ENCODE data around the gene NR2F6. TPM values are rescaled to one million over a fixed set of nuclear protein-coding genes. Genes with fewer than 3 reads are reported as not detected.
A peak's percentile ranks its signal among the peaks of the same experiment; 100 is the strongest.

NR2F6 gene
- total RNA-seq, 1 experiment from 2014 or later, result 64.8 TPM

DNA sequence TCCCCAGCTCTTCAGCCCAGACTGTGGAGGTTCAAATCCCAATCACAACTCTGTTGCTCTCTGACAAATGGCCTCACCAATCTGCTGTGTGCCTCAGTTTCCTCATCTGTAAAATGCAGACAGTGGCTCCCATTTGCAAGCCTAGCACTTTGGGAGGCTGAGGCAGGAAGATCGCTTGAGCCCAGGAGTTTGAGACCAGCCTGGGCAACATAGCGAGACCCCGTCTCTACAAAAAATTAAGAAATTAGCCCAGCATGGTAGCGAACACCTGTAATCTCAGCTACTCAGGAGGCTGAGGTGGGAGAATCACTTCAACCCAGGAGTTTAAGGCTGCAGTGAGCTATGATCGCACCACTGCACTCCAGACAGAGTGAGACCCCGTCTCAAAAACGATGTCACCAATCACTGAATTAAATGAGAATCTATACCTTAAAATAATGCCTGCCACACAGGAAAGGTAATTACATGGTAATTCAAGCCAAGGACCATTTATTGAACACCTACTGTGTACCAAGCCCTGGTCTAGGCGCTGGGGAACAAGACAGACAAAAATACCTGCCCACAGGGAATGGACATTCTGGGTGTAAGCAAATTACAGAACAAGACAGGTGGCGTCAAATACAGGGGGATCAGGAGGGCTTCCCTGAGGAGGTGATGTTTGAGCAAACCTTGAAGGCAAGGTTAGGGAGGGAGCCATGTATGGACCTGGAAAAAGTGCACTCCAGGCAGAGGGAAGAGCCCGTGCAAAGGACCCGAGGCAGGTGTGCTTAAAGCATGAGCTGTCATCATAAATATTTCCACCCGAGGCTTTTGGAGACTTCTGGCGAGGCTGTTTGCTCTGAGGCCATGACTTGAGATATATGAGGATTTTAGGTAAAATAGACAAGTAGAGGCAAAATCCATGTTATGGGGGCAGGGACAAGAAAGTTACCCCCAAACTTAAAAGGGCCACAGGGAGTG lies 7.7 kb downstream of the NR2F6 start:
- Histone ChIP-seq H3K27me3 (replicated peaks) (no peaks in the 10 kb centered on the region), H3K27ac (no peak overlapping the region), H3K4me1 (replicated peaks) (peaks cover 15% of the 10 kb centered on the region), H3K4me3 (no peak overlapping the region), H3K9me3 (replicated peaks) (no peaks in the 10 kb centered on the region), H3K36me3 (peaks cover 49% of the 10 kb centered on the region)
- DNase-seq (ENCODE audit: low read depth in 1 of 2, low spot score in 2 of 2), result no peak

DNA sequence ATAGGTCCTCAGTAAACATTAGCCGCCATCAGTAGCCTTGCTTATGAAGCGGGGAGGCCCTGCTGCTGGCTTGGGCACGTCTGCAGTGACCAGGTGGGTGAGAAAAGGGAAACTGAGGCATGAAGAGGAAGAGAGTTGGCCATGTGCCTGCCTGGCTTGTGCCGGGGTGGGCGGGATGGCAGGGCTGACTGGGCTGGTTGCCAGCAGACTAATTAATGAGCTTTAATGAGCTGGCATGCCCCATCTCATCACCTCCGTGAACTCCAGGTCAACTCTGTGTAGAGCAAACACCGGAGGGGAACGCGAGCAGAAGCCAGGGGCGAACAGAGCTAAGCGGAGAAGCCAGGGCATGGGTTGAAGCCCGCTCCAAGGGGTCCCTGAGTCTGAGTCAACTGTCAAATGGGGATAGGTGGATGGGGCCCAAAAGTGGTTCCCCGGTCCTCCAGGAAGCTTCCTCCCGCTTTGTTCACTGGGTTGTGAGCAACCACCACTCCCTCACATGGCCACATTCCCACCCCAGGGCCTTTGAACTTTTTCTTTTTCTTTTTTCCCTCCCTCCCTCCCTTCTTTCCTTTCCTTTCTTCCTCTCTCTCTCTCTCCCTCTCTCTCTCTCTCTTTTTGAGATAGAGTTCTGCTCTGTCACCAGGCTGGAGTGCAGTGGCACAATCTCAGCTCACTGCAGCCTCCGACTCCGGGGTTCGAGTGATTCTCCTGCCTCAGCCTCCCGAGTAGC lies 8.7 kb downstream of the NR2F6 start:
- Histone ChIP-seq H3K4me1 (replicated peaks) (peaks cover 15% of the 10 kb centered on the region), H3K27me3 (replicated peaks) (no peaks in the 10 kb centered on the region), H3K9me3 (replicated peaks) (no peaks in the 10 kb centered on the region), H3K4me3 (no peak overlapping the region), H3K36me3 (peaks cover 57% of the 10 kb centered on the region), H3K27ac (no peak overlapping the region)
- DNase-seq (ENCODE audit: low read depth in 1 of 2, low spot score in 2 of 2), result no peak

- no peak for DNase-seq (ENCODE audit: low read depth in 1 of 2, low spot score in 2 of 2)
- peaks cover 15% of the 10 kb centered on the region for H3K4me1 ChIP-seq (replicated peaks)
- peak overlapping the region; percentile 54 for H3K4me3 ChIP-seq
- H3K36me3 ChIP-seq, result peaks cover 62% of the 10 kb centered on the region
- 0 out of 2 replicates have a peak overlapping the region, but pooled peaks have one; percentile 37 for H3K27ac ChIP-seq
- H3K27me3 ChIP-seq (replicated peaks), result no peaks in the 10 kb centered on the region
- H3K9me3 ChIP-seq (replicated peaks), result no peaks in the 10 kb centered on the region
Observed at GRCh38 chr19:17235971-17236777, 9.5 kb downstream of the NR2F6 start.

DNA sequence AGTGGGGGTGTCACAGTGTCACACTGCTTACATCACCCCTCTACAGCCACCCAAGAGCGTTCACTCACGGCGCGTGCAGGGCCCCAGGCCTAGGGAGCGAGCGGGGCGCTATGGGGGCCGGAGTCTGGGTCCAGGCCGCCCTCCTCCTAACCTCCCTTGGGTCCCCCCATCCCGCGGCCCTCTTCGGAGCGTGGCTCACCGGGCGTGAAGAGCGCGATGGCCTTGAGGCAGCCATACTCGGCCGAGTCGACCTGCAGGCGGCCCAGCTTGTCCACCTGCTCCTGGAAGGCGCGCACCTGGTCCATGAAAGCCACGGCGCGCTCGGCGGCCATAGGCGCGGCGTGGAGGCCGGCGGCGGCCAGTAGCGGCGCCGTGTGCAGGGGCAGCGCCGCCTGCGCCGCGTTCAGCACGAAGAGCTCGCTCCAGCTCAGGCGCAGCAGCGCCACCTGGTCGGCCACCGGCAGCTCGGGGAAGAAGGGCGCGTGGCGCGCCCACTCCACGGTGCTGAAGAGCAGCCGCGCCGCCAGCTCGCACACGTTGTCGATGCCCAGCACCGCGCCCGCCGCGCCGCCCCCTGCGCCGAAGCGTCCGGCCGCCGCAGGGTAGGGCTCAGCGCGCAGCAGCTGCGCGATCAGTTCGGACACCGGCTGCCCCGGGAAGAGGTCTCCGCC lies 10.3 kb downstream of the NR2F6 start:
- no peaks in the 10 kb centered on the region for H3K27me3 ChIP-seq (replicated peaks)
- 0 out of 2 replicates have a peak overlapping the region, but pooled peaks have one; percentile 8 for H3K27ac ChIP-seq
- peak; percentile 67 to 69 for DNase-seq (ENCODE audit: low read depth in 1 of 2, low spot score in 2 of 2)
- H3K4me1 ChIP-seq (replicated peaks), result peaks cover 15% of the 10 kb centered on the region
- no peaks in the 10 kb centered on the region for H3K9me3 ChIP-seq (replicated peaks)
- H3K36me3 ChIP-seq, result peaks cover 69% of the 10 kb centered on the region
- H3K4me3 ChIP-seq, result peak overlapping the region; percentile 54

DNA sequence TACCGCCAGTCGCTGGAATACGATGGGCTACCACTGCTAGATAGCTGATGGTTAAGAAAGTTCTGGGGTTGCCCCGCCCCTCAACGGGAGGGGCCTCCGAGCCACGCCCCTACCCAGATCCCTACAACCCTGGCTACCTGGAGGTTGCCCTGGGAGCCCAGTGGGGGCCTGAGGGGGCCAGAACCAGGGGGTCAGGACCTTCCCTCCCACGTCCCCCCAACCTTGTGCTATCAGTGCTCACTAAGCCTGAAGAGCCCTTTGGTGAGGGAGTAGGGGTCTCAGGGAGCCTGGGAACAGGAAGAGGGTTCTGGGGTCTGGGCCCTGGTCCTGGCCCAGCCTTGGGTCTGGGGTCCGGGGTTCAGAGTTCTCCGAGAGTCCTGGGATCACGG lies 10.8 kb downstream of the NR2F6 start:
- Histone ChIP-seq H3K36me3 (peaks cover 69% of the 10 kb centered on the region), H3K4me3 (peak overlapping the region; percentile 54), H3K9me3 (replicated peaks) (no peaks in the 10 kb centered on the region), H3K27ac (no peak overlapping the region), H3K4me1 (replicated peaks) (peaks cover 15% of the 10 kb centered on the region), H3K27me3 (replicated peaks) (no peaks in the 10 kb centered on the region)
- no peak for DNase-seq (ENCODE audit: low read depth in 1 of 2, low spot score in 2 of 2)

DNA sequence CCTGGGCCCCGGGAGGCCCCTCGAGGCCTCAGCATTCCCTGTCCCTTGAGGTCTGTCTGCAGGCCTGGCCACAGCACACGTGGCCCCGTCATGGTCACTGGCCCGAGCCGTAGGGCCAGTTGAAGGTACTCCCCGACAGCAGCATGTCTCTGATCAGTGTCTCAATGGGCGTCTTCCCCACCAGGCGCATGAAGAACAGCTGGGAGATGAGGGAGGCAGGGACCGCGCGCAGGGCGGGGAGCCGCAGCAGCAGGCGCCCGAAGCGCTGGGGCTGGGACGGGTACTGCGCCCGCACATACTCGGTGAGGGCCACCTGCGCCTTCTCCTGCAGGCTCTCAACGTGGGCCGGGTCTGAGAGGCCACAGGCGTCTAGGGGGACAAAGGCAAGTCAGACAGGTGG lies 13.5 kb downstream of the NR2F6 start:
- Histone ChIP-seq H3K27me3 (replicated peaks) (no peaks in the 10 kb centered on the region), H3K36me3 (peaks cover 53% of the 10 kb centered on the region), H3K9me3 (replicated peaks) (no peaks in the 10 kb centered on the region)

GRCh38 chr19:17229890-17230289 lies 15.8 kb downstream of the NR2F6 start:
- H3K27ac ChIP-seq, result no peak overlapping the region
- no peaks in the 10 kb centered on the region for H3K9me3 ChIP-seq (replicated peaks)
- peaks cover 7% of the 10 kb centered on the region for H3K4me1 ChIP-seq (replicated peaks)
- no peak overlapping the region for H3K4me3 ChIP-seq
- peaks cover 37% of the 10 kb centered on the region for H3K36me3 ChIP-seq
- DNase-seq (ENCODE audit: low read depth in 1 of 2, low spot score in 2 of 2), result no peak
- no peaks in the 10 kb centered on the region for H3K27me3 ChIP-seq (replicated peaks)

More for the DNA sequence above, 13.5 kb downstream of the NR2F6 start:
- no peak for DNase-seq (ENCODE audit: low read depth in 1 of 2, low spot score in 2 of 2)
- peaks cover 15% of the 10 kb centered on the region for H3K4me1 ChIP-seq (replicated peaks)
- H3K4me3 ChIP-seq, result no peak overlapping the region
- H3K27ac ChIP-seq, result no peak overlapping the region

GRCh38 chr19:17227798-17228367 lies 17.8 kb downstream of the NR2F6 start:
- DNase-seq (ENCODE audit: low read depth in 1 of 2, low spot score in 2 of 2), result no peak
- H3K27ac ChIP-seq, result no peak overlapping the region
- no peaks in the 10 kb centered on the region for H3K9me3 ChIP-seq (replicated peaks)
- no peak overlapping the region for H3K4me3 ChIP-seq
- no peaks in the 10 kb centered on the region for H3K27me3 ChIP-seq (replicated peaks)
- H3K4me1 ChIP-seq (replicated peaks), result peaks cover 6% of the 10 kb centered on the region
- peaks cover 21% of the 10 kb centered on the region for H3K36me3 ChIP-seq

DNA sequence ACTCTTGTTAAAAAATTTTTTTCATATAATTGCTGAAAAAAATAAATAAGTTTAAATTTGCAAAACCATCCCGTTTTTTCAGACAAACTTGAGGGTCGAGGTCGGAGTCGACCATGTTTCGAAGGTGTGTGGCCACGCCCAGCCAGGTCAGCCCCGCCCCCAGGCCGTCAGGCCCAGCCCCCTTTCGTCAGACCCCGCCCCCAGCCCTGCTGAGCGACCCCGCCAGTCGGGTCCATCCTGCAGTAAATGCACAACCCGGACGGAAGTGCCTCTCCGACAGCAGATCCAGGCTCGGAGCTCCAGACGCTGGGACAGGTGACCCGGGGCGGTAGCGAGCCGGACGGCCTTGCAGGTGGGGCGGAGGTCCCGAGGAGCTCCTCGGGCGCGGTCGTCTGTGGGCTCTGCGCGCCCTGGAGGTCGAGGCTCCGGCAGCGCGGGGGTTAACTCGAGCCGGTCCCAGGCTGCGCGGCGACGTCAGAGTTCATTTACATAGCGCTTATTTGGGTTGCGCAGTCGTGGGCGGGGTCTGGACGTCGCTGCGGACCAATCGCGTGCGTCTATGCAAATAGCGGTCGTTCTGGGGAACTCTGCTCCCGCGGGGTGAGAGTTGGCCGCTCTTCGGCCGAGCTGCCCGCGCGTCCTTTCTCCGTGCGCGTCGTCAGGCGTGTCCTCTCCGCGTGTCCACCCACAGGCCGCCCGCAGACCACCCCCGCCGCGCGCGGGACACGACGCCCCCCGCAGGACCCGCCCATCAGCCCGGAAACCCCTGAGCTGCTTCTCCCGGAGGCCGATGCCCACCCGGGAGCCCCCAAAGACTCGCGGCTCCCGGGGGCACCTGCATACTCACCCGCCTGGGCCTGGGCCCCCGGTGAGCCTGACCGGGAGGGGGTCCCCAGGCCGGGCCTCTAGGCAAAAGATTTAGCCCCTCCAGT lies 19.5 kb downstream of the NR2F6 start, which contains the start of gene OCEL1:
Gene OCEL1, plus strand, starts transcription at position 225 of the 932 bp plus-strand sequence. Its CDS starts 22 bp downstream, at position 247.
- Histone ChIP-seq H3K36me3 (peaks cover 7% of the 10 kb centered on the region), H3K27me3 (replicated peaks) (no peaks in the 10 kb centered on the region), H3K9me3 (replicated peaks) (no peaks in the 10 kb centered on the region), H3K27ac (peak within 1 kb of the TSS; percentile 39; the same call in 1 of the 2 replicates), H3K4me1 (replicated peaks) (peaks cover 6% of the 10 kb centered on the region), H3K4me3 (peak within 1 kb of the TSS; percentile 49)
- peak; percentile 98 to 99 for DNase-seq (ENCODE audit: low read depth in 1 of 2, low spot score in 2 of 2)

- DNase-seq (ENCODE audit: low read depth in 1 of 2, low spot score in 2 of 2), result no peak
- H3K4me3 ChIP-seq, result no peak overlapping the region
- H3K27me3 ChIP-seq (replicated peaks), result no peaks in the 10 kb centered on the region
- no peak overlapping the region for H3K27ac ChIP-seq
- H3K9me3 ChIP-seq (replicated peaks), result no peaks in the 10 kb centered on the region
- H3K36me3 ChIP-seq, result no peaks in the 10 kb centered on the region; the same call in 1 of the 2 replicates
- H3K4me1 ChIP-seq (replicated peaks), result peaks cover 12% of the 10 kb centered on the region
Observed at GRCh38 chr19:17225053-17225452, 20.7 kb downstream of the NR2F6 start.

- peaks cover 29% of the 10 kb centered on the region for H3K36me3 ChIP-seq
- H3K4me1 ChIP-seq (replicated peaks), result peaks cover 16% of the 10 kb centered on the region
- DNase-seq (ENCODE audit: low read depth in 1 of 2, low spot score in 2 of 2), result peak; percentile 57 to 79
- no peaks in the 10 kb centered on the region for H3K27me3 ChIP-seq (replicated peaks)
- no peaks in the 10 kb centered on the region for H3K9me3 ChIP-seq (replicated peaks)
- H3K27ac ChIP-seq, result 0 out of 2 replicates have a peak overlapping the region, but pooled peaks have one; percentile 14
- no peak overlapping the region for H3K4me3 ChIP-seq
Observed at GRCh38 chr19:17220207-17220758, 25.4 kb downstream of the NR2F6 start.

Data from SJSA1 (cell line).